Esophagus muscularis mucosa (tissue), 3 donors: ENCODE measurements around the gene TOR2A.

Experiments used
- CTCF ChIP-seq, 3 experiments: fragments of 200-600 bp in 2 of 3; fragments of 450-650 bp in 1 of 3; sonication (generic) in 2 of 3; IDR thresholded peaks; one replicate each; pipeline ENCODE4 v1.5.1; 2017 to 2019; ENCODE audit warnings: antibody characterized with exemption in 3 of 3, mild to moderate bottlenecking in 2 of 3, moderate library complexity in 1 of 3
- POLR2AphosphoS5 ChIP-seq, 2 donors: sonication (generic); formaldehyde crosslinking; IDR thresholded peaks; one replicate each; pipeline ENCODE4 v1.6.1; 2017; ENCODE audit warnings: antibody characterized with exemption in 2 of 2

GRCh38 chr9:127724012-127724411 is 11.1 kb downstream of the TOR2A start:
- TF ChIP-seq CTCF (IDR thresholded peaks at IDR 0.05) (no peak), POLR2AphosphoS5 (IDR thresholded peaks at IDR 0.05) (no peak)
